GM23248 (cell line): ENCODE measurements around the gene MPND. TPM values are rescaled to one million over a fixed set of nuclear protein-coding genes. Genes with fewer than 3 reads are reported as not detected.

Experiments
- DNase-seq: peaks from one replicate; pipeline ENCODE4 v3.0.0-alpha.2; 2015
- H2AFZ ChIP-seq: fragments of 200-600 bp; sonication (generic); 2 replicates; pipeline ENCODE4 v1.6.1; 2016; ENCODE audit warnings: antibody characterized with exemption
- H3F3A ChIP-seq: fragments of 200-600 bp; sonication (generic); 2 replicates; pipeline ENCODE4 v1.6.1; 2016; ENCODE audit warnings: mild to moderate bottlenecking, antibody characterized with exemption, mixed run types; ENCODE audit not compliant: insufficient read depth
- H3K27ac ChIP-seq: fragments of 200-600 bp; sonication (generic); 2 replicates; pipeline ENCODE4 v1.5.1; 2016; ENCODE audit warnings: mild to moderate bottlenecking
- H3K27me3 ChIP-seq: fragments of 200-600 bp; sonication (generic); replicated peaks from 2 replicates; pipeline ENCODE4 v1.6.1; 2016; ENCODE audit warnings: mild to moderate bottlenecking; ENCODE audit not compliant: insufficient read depth
- H3K36me3 ChIP-seq: fragments of 200-600 bp; sonication (generic); 2 replicates; pipeline ENCODE4 v1.6.1; 2016; ENCODE audit warnings: low read depth, mild to moderate bottlenecking
- H3K4me1 ChIP-seq: fragments of 200-600 bp; sonication (generic); 2 replicates; pipeline ENCODE4 v1.6.1; 2016; ENCODE audit warnings: mild to moderate bottlenecking; ENCODE audit not compliant: insufficient read depth
- H3K4me2 ChIP-seq: fragments of 200-600 bp; sonication (generic); one replicate; pipeline ENCODE4 v1.6.1; 2016; ENCODE audit warnings: mild to moderate bottlenecking; ENCODE audit not compliant: unreplicated experiment
- H3K4me3 ChIP-seq: fragments of 200-600 bp; sonication (generic); 2 replicates; pipeline ENCODE4 v1.5.1; 2016; ENCODE audit warnings: mild to moderate bottlenecking
- H3K79me2 ChIP-seq: fragments of 200-600 bp; sonication (generic); 2 replicates; pipeline ENCODE4 v1.6.1; 2016; ENCODE audit warnings: mild to moderate bottlenecking; ENCODE audit not compliant: insufficient read depth
- H3K9ac ChIP-seq: fragments of 200-600 bp; sonication (generic); 2 replicates; pipeline ENCODE4 v1.6.1; 2016; ENCODE audit warnings: mild to moderate bottlenecking
- H3K9me2 ChIP-seq: fragments of 200-600 bp; sonication (generic); 2 replicates; pipeline ENCODE4 v1.6.1; 2016; ENCODE audit warnings: mixed run types, mild to moderate bottlenecking, moderate library complexity; ENCODE audit not compliant: insufficient read depth
- H3K9me3 ChIP-seq: fragments of 200-600 bp; sonication (generic); one replicate; pipeline ENCODE4 v1.6.1; 2017; ENCODE audit warnings: low read depth
- H4K20me1 ChIP-seq: fragments of 200-600 bp; sonication (generic); 2 replicates; pipeline ENCODE4 v1.6.0; 2016; ENCODE audit not compliant: insufficient read depth
- EZH2 ChIP-seq: fragments of 200-600 bp; sonication (generic); IDR thresholded peaks from 2 replicates; pipeline ENCODE4 v1.6.1; 2018; ENCODE audit warnings: antibody characterized with exemption, mild to moderate bottlenecking; ENCODE audit not compliant: insufficient read depth, poor library complexity, severe bottlenecking
- EZH2phosphoT487 ChIP-seq: fragments of 200-600 bp; sonication (generic); IDR thresholded peaks from 2 replicates; pipeline ENCODE4 v1.6.1; 2018; ENCODE audit warnings: antibody characterized with exemption, moderate library complexity, mild to moderate bottlenecking, low read depth; ENCODE audit not compliant: insufficient read depth
- WGBS, 2 experiments: methylation state at CpG; one replicate each; pipeline ENCODE4 v1.1.6; 2015 to 2017; ENCODE audit warnings: low lambda C conversion rate in 2 of 2, low coverage in 1 of 2; ENCODE audit errors: missing lambda C conversion rate in 2 of 2; 5-methylcytosine and 5-hydroxymethylcytosine counted together
- in situ Hi-C: fragments of 300-500 bp; cut with MboI; formaldehyde crosslinking; loops from 2 replicates; pipeline ENCODE4 v1.15.0; 2020
- polyA plus RNA-seq: library from polyadenylated mRNA; unstranded; fragments of >200 nt; fragmentation: Nextera tagmentation; extraction: Ambion mirVana; gene quantifications from 2 replicates; pipeline ENCODE4 v1.2.1, GENCODE V29; 2016
- total RNA-seq: library from RNA; depleted of rRNA; stranded (reverse); fragments of >200 nt; shearing (Covaris generic); gene quantifications from 2 replicates; pipeline ENCODE4 v1.2.3, GENCODE V29; 2014

Gene MPND
- total and polyA plus RNA-seq, 2 experiments from 2014 or later = 3.0 to 8.4 TPM

- H4K20me1 ChIP-seq = no peaks in the 10 kb centered on the region
- no peaks in the 10 kb centered on the region for H3K79me2 ChIP-seq
- DNase-seq = no peak
- TF ChIP-seq EZH2 (no peak), EZH2phosphoT487 (no peak)
- H2AFZ ChIP-seq = no peak overlapping the region
- in situ Hi-C loops = no loop called here
- H3K27me3 ChIP-seq = no peaks in the 10 kb centered on the region
- H3K4me1 ChIP-seq = no peaks in the 10 kb centered on the region
- 78 to 81% methylated on average over 16 of the region's 16 CpGs for WGBS, 2 experiments
- no peak overlapping the region for H3K9ac ChIP-seq
- no peak overlapping the region for H3K27ac ChIP-seq
- H3K4me2 ChIP-seq = no peak overlapping the region
- H3K9me2 ChIP-seq = no peaks in the 10 kb centered on the region
- no peak overlapping the region for H3K4me3 ChIP-seq
- H3K36me3 ChIP-seq = no peaks in the 10 kb centered on the region
- no peaks in the 10 kb centered on the region for H3F3A ChIP-seq
- H3K9me3 ChIP-seq = no peaks in the 10 kb centered on the region
These were observed 37.7 kb upstream of the MPND start for GRCh38 chr19:4305659-4306058.

- Histone ChIP-seq H3K4me3 (no peak overlapping the region), H3K4me1 (no peaks in the 10 kb centered on the region), H3K9me2 (no peaks in the 10 kb centered on the region), H3K9ac (no peak overlapping the region), H3K27me3 (no peaks in the 10 kb centered on the region), H3F3A (no peaks in the 10 kb centered on the region), H3K27ac (no peak overlapping the region), H3K36me3 (no peaks in the 10 kb centered on the region), H2AFZ (no peak overlapping the region), H3K79me2 (no peaks in the 10 kb centered on the region), H3K4me2 (no peak overlapping the region), H4K20me1 (no peaks in the 10 kb centered on the region), H3K9me3 (no peaks in the 10 kb centered on the region)
- in situ Hi-C loops = no loop called here
- WGBS, 2 experiments = 80 to 81% methylated on average over 20 to 22 of the region's 22 CpGs
- no peak for DNase-seq
- TF ChIP-seq EZH2 (no peak), EZH2phosphoT487 (no peak)
These were observed 32.9 kb upstream of the MPND start for GRCh38 chr19:4310247-4311121.

GRCh38 chr19:4313847-4314490 lies 29.4 kb upstream of the MPND start:
- Histone ChIP-seq H3K9ac (no peak overlapping the region), H3K9me2 (no peaks in the 10 kb centered on the region), H3K27me3 (no peaks in the 10 kb centered on the region), H3K4me3 (no peak overlapping the region), H3F3A (no peaks in the 10 kb centered on the region), H2AFZ (peak overlapping the region; percentile 56; the same call in 1 of the 2 replicates), H3K4me1 (no peaks in the 10 kb centered on the region), H3K27ac (no peak overlapping the region), H3K9me3 (no peaks in the 10 kb centered on the region), H4K20me1 (no peaks in the 10 kb centered on the region), H3K36me3 (no peaks in the 10 kb centered on the region), H3K79me2 (no peaks in the 10 kb centered on the region), H3K4me2 (no peak overlapping the region)
- DNase-seq = no peak
- WGBS, 2 experiments = 16 to 17% methylated on average over 12 of the region's 12 CpGs
- in situ Hi-C loops = no loop called here
- TF ChIP-seq EZH2 = no peak
- no peak for TF ChIP-seq EZH2phosphoT487

GRCh38 chr19:4316956-4317355 lies 26.4 kb upstream of the MPND start:
- no peak for TF ChIP-seq EZH2phosphoT487
- no peak for TF ChIP-seq EZH2
- no peaks in the 10 kb centered on the region for H3K4me1 ChIP-seq
- no peaks in the 10 kb centered on the region for H3K79me2 ChIP-seq
- H3K27ac ChIP-seq = no peak overlapping the region
- H3K9me3 ChIP-seq = no peaks in the 10 kb centered on the region
- WGBS, 2 experiments = 88 to 90% methylated on average over 9 of the region's 9 CpGs
- in situ Hi-C loops = no loop called here
- no peaks in the 10 kb centered on the region for H3K27me3 ChIP-seq
- H3K9ac ChIP-seq = no peak overlapping the region
- no peak for DNase-seq
- H3K4me2 ChIP-seq = no peak overlapping the region
- H3K36me3 ChIP-seq = no peaks in the 10 kb centered on the region
- H3F3A ChIP-seq = no peaks in the 10 kb centered on the region
- no peak overlapping the region for H2AFZ ChIP-seq
- H3K9me2 ChIP-seq = no peaks in the 10 kb centered on the region
- H4K20me1 ChIP-seq = no peaks in the 10 kb centered on the region
- H3K4me3 ChIP-seq = no peak overlapping the region
